Ecto neural progenitor cell (in vitro differentiated cells): ENCODE data around the gene EPB41L2.

ENCODE experiments used
- DNase-seq: peaks from one replicate; pipeline ENCODE4 v3.0.0-alpha.2; 2018; ENCODE audit warnings: low spot score

Gene EPB41L2

DNA sequence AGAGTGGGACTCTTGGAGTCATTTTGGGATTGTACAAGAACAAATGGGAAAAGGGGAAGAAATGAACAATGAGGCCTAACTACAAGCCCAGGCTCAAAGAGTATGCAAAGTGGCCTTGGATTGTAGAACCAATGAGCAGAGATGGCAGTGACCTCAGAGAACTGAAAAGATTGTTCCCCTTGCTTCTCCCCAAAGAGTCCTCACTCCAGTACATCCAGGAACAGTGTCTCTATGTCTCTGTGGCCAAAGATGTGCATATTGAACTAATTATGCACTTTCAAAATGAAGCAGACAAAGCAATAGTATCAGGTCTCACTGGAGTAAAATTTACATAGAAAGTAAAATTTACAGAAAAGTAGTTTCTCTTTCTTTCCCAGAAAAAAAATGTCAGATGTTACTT is 154.9 kb downstream of the EPB41L2 start:
- DNase-seq: no peak

DNA sequence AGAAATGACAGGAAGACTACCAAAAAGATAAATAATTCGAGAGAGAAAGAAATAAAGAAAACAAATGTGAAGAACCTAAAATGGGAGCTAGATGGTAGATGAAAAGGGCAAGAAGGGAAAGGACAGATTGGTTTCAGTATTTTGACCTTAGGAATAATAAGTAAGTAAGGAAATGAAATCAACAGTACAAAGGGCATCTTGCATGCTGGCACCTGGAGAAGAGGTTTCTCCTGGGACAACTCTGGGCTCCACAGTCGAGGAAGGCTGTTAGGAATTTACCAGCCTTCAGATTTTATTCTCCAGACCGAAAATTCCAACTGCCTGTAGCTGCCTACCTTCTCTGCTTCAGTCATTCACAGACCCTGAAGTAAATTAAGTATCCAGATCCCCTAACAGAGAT is 155.4 kb downstream of the EPB41L2 start:
- DNase-seq: no peak

DNA sequence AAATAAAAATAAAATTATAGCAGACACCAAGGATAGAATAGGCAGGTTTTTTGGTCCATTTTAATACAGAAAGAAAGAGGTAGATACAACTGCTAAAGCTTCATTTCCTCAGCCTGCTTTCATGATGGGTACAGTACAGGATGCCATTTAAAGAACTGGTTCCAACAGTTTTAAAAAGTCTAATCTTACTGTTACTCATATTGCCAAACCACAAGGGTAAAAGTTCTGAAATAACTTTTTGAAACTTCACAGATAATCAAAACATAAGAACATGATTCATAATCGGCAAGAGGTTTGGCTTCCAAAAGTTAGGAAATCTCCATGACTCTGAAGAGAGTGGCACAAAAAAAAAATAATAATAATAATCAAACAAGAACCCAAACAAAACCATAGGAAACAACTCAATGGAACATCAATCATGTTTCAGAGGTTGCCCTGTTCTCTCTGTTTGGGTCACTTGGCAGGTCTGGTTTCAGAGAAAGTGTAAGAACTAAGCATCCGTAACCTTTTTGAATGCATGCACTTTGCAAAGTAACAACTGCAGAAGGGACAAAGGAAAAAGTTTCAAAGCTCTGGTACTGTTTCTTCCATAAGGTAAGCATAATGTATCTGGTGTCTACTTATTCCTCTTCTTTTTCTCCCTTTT is 156.2 kb downstream of the EPB41L2 start:
- DNase-seq: no peak

DNA sequence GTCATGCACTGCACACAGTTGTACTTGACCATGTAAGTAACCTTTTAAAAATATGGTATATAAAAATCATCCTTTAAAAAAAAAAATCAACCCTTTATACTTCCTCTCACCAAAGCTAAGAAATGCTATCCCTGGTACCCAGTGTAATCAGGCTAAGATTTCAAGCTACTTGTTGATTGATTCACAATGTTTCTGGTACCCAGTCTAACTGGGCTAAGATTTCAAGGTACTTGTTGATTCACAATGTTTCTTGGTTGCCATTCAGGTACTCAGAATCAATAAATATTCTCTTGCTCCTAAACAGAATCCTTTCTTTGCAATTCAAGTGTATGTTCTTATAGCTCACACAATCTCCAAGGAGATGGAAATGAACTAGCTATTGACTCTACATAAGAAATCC is 159.4 kb downstream of the EPB41L2 start:
- no peak for DNase-seq

DNA sequence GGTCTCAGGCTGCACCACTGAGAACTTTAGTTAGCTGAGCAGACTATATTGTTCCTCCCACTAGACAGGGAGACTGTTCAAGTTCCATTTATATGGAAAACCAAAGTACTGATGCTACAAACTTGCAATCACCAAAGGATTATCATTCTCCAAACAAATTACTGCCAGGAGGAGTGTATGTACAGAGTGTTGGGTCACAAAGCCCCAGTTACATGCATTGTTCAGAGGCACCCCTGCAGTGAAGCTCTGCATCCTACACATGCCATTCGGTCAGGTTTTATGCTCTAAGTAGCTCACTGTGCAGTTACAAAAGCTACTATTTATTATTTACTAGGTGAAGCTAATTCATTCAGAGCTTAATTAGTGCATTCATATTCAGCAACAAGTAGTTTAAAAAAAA is 160.0 kb downstream of the EPB41L2 start:
- DNase-seq: peak; percentile 49

DNA sequence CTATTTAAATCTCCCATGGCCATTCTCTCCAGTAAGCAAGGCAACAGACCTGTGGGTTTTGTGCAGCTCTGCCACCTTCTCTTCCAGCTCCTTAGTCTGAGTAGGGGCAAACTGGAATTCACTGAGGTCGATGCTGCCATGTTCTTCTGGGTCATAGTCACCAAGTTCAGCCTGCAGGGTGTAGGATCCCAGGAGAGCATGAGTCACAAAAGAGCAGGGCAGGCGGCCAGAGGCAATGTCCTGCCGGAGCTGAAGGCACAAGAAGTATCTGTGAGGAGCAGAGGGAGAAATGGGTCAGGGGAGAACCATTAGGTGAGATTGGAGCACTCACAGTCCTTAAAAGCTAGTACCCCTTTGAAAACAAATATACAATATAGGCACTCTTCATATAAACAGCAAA is 162.1 kb downstream of the EPB41L2 start:
- DNase-seq: no peak

DNA sequence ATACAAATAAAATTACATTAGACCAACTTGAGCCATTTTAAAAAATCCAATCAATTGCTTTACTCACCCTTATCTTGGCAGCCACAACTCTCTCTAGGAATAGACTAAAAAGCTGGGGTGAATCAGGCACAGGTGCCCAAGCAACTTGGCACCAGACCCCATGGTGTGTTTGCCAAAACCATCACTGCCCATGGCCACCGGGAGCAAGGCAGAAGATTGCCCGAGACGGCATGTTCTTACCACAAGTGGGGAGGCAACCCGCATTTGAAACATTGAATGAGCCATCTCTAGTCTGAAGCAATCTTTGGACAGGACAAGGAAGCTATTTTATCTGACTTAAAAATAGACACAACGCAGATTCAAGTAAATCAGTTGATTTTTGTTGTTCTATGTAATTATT is 166.8 kb downstream of the EPB41L2 start:
- no peak for DNase-seq

DNA sequence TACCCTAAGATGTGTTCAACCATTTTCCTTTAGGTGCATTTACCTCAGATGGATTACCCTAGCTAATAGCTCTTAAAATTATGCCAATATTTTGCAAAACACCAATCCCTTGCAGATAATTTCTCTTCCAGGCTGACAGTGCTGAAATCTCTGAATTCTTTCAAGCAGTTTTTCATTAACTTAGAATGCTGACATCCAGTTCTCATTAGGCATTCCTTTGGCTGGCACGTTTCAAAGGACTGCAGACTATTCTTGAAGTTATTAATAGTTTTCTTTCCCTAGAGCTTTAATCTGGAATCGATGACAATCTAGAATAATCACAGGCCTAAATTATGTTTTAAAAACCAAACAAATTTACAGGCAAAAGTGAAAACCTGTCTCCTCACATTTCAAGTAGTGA is 167.5 kb downstream of the EPB41L2 start:
- DNase-seq: no peak

DNA sequence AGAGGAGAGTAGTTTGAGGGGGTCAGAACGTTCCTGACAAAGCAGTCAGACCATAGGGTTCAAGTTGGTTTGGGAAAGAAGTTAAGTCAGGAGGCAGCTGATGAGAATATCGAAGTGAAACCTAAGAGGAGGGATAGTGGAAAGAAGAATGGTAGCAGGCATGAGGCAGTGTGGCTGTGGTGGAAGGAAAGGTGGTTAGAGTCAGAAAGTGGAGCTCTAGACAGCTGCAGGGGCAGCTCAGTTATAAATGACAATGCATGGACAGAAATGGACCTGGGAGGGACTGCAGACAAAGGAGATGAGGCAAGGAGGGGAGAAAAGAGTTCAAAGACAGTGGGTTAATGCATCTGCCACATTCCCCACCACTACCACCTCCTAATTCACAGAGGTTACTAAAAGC is 169.3 kb downstream of the EPB41L2 start:
- no peak for DNase-seq

DNA sequence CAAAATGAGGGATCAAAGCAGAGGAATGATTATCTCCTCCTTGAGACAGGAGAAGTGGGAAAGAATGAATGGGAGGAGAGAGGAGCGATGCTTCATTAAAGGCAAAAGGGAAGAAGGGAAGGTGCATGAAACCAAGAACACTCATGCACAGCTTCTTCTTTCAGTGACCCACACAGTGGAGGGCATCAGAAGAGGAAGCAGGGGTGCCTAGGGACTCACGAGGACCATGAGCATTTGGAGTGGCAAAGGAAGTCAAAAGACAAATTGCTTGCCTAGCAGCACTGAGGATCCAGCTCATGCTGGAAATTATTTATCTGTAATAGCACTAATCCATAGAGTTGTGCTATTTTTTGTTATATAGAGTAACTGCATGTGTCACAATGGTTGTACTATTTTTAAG is 169.8 kb downstream of the EPB41L2 start:
- DNase-seq: no peak

DNA sequence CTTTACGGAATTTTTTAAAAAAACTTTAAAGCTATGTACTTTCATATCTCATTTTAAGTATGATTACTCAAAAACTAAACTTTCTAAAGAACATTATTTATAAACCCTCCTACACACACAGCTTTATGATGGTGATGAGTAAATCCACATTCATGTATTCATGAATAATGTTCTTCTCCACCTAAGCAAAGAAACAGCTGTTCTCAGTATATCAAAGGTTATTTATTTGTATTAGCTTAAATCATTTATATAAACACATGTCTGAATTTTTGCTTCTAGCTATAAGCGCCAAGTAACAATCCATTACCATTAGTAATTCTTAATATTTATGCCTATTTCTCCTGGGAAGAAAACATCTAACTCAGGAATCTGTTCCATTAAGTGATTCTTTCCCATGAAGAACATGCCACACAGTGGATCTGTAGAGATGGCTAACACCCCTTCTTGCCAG is 172.5 kb downstream of the EPB41L2 start:
- DNase-seq: no peak

DNA sequence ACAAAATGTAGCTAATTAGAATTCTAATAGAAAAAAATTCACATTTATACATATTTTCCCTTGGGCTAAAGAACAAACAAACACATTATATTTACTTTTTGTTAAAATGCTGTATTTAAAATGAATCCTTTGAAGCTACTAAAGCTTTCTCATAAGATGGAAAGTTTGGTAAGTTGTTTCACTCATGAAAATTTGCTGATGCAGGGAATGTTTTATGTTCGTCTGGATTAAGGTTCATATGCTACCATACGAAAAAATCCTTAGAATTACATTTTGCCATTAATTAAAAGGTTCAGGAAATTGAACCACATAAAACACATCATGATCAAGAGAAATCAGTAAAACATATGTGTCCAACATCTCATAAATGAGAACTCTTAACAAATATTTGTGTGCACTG is 173.6 kb downstream of the EPB41L2 start:
- no peak for DNase-seq

DNA sequence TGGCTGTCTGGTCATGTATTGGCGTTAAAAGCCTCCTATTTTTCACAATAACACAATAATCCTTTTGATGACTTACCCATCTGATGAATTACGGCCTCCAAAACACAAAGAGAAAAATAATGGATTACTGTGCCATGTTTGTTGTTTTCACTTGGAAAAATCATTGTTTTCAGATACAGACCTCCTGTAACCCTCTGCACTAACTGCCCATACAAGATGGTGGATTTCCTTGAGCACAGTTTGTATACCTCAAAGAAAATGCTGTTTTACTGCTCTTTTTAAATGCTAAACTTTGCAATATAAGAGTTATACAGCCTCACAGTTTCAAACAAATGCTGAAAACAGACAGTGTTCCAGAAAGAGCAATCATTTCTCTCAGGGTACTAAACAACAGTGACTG is 174.8 kb downstream of the EPB41L2 start:
- no peak for DNase-seq

DNA sequence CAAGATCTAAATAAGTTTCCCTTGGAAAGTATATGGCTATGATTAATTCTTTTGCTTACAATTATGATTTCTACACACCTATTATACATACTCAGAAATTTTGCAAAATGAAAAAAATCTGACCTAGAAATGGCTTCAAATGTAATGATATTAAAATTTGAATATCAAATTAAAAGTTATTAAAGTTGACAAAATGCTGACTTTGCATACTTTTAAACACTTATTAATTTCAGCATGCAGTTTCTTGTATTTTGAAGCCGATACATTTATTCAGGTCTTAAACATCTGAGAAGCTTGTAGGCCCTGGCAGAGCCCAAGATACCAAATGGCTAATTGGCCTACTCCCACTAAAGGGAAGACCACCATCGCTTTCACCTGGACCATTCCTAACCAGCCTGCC is 176.1 kb downstream of the EPB41L2 start:
- no peak for DNase-seq

DNA sequence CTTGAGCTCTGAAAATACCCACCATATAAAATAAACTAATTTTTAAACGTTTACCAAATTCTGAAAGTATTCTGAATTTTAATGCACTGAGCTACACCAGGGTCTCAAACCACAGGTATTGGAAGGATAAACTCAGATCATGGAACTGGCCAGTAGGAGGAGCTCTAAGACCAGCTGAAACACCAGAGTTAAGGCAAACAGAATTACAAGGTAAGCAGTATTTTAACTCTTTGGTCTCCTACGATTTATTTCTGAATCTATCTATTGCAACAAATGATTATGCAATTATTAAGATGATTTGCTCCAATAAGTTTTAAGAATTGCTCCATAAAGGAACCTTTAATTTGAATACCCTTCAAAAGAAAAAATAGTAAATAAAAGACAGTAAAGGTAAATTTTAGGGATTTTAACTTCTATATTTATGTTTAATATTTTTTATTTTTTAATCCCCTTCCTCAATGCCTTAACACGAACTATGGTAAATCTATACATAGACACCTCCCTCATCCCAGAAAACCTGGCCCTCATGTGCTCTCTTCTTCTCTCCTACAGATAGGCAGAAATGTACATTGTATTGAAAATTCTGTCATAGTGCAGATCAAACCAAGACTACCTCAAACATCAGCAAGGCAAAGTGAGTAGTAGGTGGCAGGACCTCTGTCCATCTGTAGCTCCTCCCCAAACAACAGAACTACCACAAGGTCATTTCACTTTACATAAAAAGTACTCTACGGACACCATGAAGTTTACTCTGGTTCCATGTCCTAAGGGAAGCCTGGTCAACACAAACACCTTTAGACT is 177.5 kb downstream of the EPB41L2 start:
- peak; percentile 68 for DNase-seq

DNA sequence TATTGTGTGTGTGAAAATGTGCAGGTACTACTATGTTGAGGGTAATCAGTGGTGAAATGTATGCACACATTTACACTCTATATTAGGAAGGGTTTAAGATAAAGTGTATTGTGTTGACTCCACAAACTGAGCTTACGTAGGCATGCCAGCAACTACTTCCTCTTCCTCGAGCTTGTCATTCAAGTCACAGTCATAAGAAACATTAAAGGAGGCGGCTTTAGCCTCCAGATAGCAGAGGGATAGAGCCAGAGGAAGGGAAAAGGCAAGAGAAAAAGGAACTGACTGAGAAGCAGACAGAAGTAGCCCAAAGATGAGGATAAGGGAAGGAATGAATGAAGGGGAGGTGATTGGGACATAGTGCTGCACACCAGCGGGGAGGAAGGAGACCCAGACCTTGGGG is 180.7 kb downstream of the EPB41L2 start:
- DNase-seq: no peak

DNA sequence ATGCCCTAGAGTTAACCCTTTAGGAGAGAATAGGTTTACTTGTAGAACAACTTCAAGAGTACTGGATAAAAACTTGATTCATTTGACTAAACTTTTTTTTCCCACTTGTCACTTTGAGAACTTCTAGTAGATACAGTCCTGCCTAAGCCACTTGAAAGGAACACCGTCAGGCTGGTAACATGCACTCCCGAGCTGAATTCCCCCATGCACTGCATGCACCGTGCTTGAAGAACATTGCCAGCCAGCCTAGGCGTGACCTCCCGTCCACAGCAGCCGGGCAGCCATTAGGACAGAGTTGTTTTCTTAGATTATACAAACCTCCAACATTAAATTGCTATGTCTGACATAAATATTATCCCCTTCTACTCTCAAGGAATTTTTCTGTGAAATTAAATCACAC is 183.2 kb downstream of the EPB41L2 start:
- no peak for DNase-seq

DNA sequence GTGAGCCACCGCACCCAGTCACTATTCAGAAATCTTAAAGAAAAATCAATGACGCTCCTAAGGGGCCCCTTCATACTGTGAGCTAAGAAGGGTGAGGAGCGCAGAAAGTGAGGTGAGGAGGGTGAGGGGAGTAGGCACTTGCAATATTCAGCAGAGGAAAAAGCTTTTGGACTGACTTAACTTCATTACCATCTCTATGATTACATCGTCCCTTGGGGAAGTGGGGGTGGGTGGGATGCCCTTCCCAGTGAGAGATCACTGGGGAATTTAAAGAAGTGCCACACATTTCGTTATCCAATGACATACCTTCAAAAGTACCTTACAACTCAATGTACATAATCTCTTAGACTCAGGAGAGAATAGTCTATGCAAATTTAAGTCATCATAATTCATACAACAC is 189.3 kb downstream of the EPB41L2 start:
- no peak for DNase-seq

DNA sequence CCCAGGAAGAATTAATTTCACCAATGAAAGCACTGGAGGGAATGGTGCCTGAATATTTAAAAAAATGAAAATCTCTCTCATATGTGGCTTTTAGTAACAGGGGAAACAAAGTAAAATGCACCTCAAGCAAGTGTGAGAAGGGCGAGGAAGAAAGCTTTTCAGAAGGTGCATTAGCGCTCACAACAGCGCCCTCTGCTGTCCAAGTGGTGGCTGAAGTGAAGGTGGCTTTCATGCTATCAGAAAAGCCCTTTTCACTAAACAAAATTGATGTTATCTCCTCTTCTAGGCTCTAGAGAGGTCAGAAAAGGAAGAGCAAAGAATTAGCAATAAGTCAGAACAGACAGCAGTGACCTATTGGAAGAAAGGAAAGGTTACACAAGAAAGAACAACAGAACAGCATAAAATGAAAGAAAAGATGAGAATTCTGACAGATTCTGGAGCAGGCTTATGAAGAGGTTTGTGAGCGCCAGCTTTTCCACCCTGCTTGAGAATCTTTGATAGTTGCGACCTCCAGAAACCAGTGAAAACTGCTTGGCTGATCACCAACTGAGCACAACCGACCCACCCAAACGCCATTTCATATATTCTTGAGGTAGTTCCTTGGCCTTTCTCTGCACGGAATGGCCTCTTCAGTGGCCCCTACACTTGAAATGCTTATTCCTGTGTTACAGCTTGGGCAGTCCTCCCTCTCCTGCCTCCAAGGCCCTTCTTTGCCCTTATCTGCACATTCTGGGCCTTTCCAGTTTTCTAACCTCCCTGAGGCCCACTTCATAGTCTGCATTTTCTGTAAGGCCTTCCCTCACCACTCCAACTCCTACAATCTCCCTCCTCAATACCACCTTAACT is 190.6 kb downstream of the EPB41L2 start:
- peak; percentile 65 for DNase-seq

DNA sequence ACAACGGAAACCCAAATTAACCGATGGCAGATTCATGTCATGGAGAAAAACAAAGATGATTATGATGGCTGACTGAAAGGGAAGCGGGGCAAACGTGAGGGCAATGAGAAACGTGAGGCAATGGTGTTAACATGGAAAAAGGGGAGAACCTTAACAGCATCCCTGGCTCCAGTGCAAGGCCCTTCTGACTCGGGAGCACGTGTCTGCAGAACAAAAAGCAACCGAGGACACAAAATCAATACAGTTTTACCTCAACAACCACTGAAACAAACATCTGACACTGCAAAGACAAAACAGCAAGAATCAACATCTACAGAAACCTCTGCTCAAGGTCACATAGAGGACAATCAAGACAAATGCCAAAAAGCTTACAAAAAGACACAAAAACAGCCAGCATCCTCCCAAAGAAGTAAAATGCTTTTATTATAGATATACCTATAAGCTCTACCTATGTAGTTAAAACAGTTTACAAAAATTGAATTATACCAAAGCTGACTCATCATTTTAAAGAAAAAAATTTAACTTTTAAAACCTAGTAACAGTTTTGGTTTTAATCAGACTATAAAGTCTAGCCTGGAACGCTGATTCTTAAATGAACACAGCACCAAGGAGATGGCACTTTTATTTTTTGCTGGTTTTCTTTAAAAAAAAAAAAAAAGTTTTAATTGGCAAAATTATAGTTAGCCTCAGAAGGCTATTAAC is 192.7 kb downstream of the EPB41L2 start:
- DNase-seq: no peak

DNA sequence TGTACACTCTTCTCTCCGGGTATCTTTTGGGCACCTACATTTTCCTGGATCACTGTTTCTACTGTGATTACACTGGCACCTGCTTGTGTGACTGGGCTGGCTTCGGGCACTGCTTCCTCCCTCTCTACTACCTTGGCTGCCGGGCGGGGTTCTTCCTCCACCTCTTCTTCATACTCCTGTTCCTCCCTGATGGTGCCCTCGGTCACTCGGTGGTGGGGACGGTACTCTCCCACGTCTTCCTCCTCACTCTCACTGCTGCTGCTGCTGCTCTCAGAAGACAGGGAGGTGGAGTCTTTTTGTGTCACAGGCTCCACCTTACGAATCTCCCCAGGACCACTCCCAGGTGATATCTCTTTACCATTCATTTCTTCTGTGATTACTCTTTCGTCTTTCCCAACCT is 193.4 kb downstream of the EPB41L2 start:
- DNase-seq: no peak

DNA sequence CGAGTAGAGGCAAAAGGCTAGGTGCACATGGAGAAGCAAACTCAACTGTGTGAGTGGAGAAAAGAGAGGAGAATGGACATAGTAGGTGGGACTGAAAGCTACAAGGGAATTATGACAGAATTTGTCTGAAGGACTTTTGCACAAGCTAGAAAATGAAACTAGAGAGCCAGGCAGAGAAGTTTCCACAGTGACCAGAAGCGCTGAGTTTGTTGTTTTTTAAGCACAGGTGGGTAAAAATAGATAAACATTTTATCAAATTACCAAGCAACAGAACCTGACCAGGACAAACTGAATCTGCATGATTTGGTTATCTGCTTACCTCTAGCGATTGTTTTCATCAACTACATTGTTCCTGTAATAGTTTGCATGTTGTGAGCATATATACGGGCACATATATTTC is 197.3 kb downstream of the EPB41L2 start:
- DNase-seq: no peak
